ENCODE measurements around the gene PPP1R36. TPM values are rescaled to one million over a fixed set of nuclear protein-coding genes. Genes with fewer than 3 reads are reported as not detected.

The PPP1R36 gene
- total and polyA plus RNA-seq, 2 of the 13 experiments (the other 11 are each of a cell fraction or from before 2014, with no cell fraction given), result 0.11 to 0.17 TPM

DNA sequence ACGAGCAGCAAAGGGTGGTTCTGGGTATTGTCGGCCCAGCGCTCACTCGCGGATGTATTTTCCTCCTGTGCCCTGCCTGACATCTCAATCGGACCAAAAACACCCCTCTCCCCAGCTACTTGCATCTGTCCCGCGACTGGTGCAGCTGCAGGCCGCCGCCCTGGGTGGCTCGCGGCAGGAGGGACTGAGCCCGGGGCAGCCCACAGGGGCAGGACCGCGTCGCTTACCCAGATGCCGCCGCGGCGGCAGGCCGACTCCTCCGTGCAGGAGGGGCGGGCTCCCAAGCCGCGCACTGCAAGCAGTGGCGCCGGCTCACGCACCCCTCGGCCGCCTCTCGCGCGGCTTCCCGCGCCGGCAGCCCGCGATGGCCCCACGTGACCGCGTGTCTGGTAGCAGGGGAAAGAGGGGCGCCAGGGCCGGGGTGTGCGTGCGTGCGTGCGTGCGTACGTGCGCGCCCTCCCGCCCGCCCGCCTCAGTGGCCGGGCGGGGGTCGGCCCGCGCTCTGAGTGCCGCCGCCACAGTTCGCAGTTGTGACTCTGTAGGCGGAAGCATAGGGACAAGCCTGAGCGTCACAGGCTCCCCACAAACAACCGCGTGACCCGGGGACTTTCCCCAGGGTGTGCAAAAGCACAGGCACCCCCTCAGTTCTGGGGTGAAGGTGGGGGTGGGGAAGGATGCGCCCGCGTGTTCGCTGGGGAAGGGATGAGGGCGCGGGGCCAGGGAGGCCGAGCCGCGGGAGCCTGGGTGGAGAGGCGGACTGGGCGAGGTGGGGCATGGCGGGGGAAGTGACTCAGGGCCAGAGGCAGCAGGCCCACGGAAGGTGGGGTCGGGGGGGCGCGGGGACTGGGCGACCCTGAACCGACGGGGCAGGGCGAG is 46.1 kb upstream of the PPP1R36 start, which contains the start of gene ZBTB25 (continued):
- TF ChIP-seq THAP9 (CRISPR knock-in tag; IDR thresholded peaks at IDR 0.05; ENCODE audit: borderline replicate concordance) (0 out of 2 replicates have a peak, but pooled peaks have one; percentile 16), ZBTB20 (CRISPR knock-in tag; IDR thresholded peaks at IDR 0.05; ENCODE audit: borderline replicate concordance, low read depth) (no peak), ZFP91 (CRISPR knock-in tag; IDR thresholded peaks at IDR 0.05; ENCODE audit: borderline replicate concordance) (peak; percentile 78), KLF6 (CRISPR knock-in tag; IDR thresholded peaks at IDR 0.05) (0 out of 2 replicates have a peak, but pooled peaks have one; percentile 34), REPIN1 (CRISPR knock-in tag; IDR thresholded peaks at IDR 0.05; ENCODE audit: borderline replicate concordance, low read depth) (peak; percentile 65; the same call in 1 of the 2 replicates), KLF12 (CRISPR knock-in tag; IDR thresholded peaks at IDR 0.05; ENCODE audit: borderline replicate concordance) (peak; percentile 73; the same call in 1 of the 2 replicates), RBM39 (IDR thresholded peaks at IDR 0.05; ENCODE audit: low read depth, low read length, poor library complexity, severe bottlenecking) (peak; percentile 0), ZNF614 (CRISPR knock-in tag; IDR thresholded peaks at IDR 0.05; ENCODE audit: borderline replicate concordance) (peak; percentile 13; the same call in 1 of the 2 replicates), DNMT3B (CRISPR knock-in tag; conservative IDR thresholded peaks at IDR 0.05) (no peak), LBX2 (CRISPR knock-in tag; IDR thresholded peaks at IDR 0.05; ENCODE audit: borderline replicate concordance) (no peak), BCL3 (CRISPR knock-in tag; IDR thresholded peaks at IDR 0.05) (peak; percentile 15)
- TF ChIP-seq, protein P1, sequence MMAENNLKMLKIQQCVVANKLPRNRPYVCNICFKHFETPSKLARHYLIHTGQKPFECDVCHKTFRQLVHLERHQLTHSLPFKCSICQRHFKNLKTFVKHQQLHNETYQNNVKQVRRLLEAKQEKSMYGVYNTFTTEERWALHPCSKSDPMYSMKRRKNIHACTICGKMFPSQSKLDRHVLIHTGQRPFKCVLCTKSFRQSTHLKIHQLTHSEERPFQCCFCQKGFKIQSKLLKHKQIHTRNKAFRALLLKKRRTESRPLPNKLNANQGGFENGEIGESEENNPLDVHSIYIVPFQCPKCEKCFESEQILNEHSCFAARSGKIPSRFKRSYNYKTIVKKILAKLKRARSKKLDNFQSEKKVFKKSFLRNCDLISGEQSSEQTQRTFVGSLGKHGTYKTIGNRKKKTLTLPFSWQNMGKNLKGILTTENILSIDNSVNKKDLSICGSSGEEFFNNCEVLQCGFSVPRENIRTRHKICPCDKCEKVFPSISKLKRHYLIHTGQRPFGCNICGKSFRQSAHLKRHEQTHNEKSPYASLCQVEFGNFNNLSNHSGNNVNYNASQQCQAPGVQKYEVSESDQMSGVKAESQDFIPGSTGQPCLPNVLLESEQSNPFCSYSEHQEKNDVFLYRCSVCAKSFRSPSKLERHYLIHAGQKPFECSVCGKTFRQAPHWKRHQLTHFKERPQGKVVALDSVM (CRISPR knock-in tag; IDR thresholded peaks at IDR 0.05), result 0 out of 2 replicates have a peak, but pooled peaks have one; percentile 28
- TF ChIP-seq, protein P2, sequence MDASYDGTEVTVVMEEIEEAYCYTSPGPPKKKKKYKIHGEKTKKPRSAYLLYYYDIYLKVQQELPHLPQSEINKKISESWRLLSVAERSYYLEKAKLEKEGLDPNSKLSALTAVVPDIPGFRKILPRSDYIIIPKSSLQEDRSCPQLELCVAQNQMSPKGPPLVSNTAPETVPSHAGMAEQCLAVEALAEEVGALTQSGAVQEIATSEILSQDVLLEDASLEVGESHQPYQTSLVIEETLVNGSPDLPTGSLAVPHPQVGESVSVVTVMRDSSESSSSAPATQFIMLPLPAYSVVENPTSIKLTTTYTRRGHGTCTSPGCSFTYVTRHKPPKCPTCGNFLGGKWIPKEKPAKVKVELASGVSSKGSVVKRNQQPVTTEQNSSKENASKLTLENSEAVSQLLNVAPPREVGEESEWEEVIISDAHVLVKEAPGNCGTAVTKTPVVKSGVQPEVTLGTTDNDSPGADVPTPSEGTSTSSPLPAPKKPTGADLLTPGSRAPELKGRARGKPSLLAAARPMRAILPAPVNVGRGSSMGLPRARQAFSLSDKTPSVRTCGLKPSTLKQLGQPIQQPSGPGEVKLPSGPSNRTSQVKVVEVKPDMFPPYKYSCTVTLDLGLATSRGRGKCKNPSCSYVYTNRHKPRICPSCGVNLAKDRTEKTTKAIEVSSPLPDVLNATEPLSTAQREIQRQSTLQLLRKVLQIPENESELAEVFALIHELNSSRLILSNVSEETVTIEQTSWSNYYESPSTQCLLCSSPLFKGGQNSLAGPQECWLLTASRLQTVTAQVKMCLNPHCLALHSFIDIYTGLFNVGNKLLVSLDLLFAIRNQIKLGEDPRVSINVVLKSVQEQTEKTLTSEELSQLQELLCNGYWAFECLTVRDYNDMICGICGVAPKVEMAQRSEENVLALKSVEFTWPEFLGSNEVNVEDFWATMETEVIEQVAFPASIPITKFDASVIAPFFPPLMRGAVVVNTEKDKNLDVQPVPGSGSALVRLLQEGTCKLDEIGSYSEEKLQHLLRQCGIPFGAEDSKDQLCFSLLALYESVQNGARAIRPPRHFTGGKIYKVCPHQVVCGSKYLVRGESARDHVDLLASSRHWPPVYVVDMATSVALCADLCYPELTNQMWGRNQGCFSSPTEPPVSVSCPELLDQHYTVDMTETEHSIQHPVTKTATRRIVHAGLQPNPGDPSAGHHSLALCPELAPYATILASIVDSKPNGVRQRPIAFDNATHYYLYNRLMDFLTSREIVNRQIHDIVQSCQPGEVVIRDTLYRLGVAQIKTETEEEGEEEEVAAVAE (CRISPR knock-in tag; IDR thresholded peaks at IDR 0.05; ENCODE audit: borderline replicate concordance), result peak; percentile 23; the same call in 1 of the 2 replicates

All from HepG2 (cell line).